Measurements from ENCODE around the gene SH3RF3. TPM values are rescaled to one million over a fixed set of nuclear protein-coding genes. Genes with fewer than 3 reads are reported as not detected.

SH3RF3 gene
- total RNA-seq, 2 experiments from 2014 or later: 0.31 to 0.36 TPM

DNA sequence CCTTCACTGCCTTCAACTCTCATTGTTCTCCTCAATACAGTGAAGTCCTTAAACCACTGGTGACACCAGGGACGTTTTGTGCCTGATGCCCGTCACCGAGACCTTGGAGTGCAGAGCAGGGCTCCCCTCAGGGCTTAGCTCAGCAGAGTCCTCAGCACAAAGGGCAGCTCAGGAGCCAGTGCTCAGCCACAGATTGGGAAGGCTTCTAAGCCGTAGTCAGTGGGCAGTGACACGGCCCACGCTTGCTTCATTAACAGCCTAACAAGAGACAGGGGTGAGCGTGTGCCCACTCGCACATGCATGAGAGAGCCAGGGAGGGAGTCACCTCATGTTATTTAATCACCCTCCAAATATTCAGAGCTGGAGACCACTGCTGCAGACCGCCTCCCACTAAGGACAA, 137.5 kb downstream of the SH3RF3 start:
- H3K27me3 Mint-ChIP-seq: no peaks in the 10 kb centered on the region
- H3K9me3 Mint-ChIP-seq: no peaks in the 10 kb centered on the region
- no peaks in the 10 kb centered on the region for H3K36me3 Mint-ChIP-seq
- no peak for ATAC-seq (ENCODE audit: low read depth)
- H3K27ac Mint-ChIP-seq: no peak overlapping the region
- POLR2A ChIA-PET: no interaction called here
- no peak for DNase-seq
- H3K4me3 Mint-ChIP-seq: no peak overlapping the region
- no peaks in the 10 kb centered on the region for H3K4me1 Mint-ChIP-seq

DNA sequence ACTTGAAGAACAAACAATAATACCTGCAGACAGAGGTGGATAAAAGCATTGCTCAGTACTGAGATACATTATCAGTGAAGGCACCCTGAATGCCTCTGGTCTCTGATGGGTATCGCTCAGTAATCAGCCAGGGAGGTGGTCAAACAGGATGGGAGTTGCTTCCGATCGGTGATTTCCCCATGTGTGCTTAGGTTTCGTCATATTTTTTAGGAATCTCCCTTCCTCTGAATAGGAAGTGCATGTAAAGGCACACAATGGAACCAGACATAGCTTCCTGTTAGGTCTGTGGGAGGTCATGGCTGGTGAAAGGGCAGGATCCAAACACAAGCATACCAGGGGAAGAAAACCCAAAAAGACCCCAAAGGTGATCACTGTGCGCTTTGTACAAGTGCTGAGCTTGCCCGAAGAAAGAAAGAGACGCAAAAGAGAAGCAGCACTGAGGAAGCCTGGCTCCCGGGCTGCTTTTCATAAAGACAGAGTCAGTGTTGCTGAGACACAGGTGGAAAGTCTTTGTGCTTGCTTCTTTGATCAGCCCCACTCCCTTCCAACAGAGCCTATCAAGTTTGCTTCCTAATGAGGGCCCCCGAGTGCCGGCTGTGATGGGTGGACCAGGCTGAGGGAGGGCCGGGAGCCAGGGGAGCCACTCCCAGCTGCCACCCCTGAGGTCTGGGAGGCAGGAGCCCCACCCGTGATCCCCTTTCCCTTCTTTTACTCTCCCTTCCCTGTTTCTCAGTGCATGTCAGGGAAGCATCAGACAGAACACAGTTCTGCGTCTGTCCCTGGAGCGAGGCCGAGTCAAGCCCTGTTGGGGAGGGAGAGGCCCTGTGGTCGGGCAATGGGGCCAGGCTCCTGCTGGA, 138.2 kb downstream of the SH3RF3 start:
- no peak overlapping the region for H3K4me3 Mint-ChIP-seq
- POLR2A ChIA-PET: no interaction called here

DNA sequence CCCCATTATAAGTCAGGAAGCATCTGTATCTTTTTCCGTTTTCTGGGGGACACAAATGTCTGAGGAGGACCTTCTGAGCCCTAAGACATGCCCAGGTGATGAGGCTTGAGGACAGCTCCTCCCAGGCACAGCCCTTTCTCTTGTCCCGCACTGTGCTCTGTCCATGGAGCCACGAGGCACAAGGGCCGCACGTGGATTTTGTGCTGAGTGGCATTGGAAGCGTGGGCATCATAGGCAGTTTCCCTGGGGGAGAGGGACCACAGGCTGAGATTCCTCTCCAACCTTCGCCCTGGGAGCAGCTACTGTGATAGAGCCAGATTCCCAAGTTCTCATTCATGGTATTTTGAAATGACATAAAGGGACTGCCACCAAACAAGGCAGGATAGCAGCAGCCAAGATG, 139.9 kb downstream of the SH3RF3 start:
- no peak for DNase-seq
- Mint-ChIP-seq H3K27me3 (no peaks in the 10 kb centered on the region), H3K4me1 (no peaks in the 10 kb centered on the region), H3K9me3 (no peaks in the 10 kb centered on the region), H3K27ac (no peak overlapping the region), H3K36me3 (no peaks in the 10 kb centered on the region), H3K4me3 (no peak overlapping the region)
- ATAC-seq (ENCODE audit: low read depth): no peak
- POLR2A ChIA-PET: no interaction called here

More for the DNA sequence above, 138.2 kb downstream of the SH3RF3 start:
- ATAC-seq (ENCODE audit: low read depth) (no peak), DNase-seq (no peak)
- Mint-ChIP-seq H3K27ac (no peak overlapping the region), H3K27me3 (no peaks in the 10 kb centered on the region), H3K36me3 (no peaks in the 10 kb centered on the region), H3K9me3 (no peaks in the 10 kb centered on the region), H3K4me1 (no peaks in the 10 kb centered on the region)

DNA sequence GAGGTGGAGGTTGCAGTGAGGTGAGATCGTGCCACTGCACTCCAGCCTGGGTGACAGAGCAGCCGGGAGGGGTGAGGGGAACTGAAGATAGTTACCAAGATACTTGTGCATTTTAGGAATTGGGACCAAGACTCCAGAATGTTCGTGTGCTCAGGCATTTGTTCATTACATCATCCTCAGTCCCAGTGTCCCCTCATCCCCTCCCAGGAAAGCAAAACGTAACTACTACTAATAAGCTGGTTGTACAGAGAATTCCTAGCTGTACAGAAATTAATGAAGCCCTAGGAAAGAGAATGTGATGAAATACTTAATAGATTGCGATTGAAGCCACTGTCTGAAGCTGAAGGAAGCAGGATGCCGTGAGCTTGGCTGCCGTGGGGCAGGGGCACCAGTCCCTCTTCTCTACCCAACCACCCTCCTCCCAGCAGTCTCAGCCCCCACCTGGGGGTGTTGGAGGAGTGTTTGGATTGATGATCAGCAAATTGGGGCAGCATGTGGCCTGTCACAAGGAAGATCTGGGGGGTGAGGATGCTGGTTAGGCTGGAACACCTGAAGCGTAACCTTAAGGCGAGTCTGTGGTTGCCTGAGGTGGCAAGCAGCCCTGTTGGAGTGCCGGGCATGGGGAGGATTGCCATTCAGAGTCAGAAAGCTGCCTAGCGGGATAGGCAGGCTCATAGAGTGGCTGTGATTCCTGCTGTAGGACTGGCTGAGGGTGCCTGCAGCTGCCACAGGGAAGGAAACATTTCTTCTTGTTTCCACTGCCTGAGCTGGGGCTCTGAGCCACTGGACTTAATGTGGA, 140.9 kb downstream of the SH3RF3 start:
- no peaks in the 10 kb centered on the region for H3K36me3 Mint-ChIP-seq
- ATAC-seq (ENCODE audit: low read depth) (no peak), DNase-seq (no peak)
- no peaks in the 10 kb centered on the region for H3K27me3 Mint-ChIP-seq
- no peaks in the 10 kb centered on the region for H3K9me3 Mint-ChIP-seq
- no peak overlapping the region for H3K4me3 Mint-ChIP-seq
- POLR2A ChIA-PET: no interaction called here
- peaks cover 2% of the 10 kb centered on the region for H3K4me1 Mint-ChIP-seq
- no peak overlapping the region for H3K27ac Mint-ChIP-seq

DNA sequence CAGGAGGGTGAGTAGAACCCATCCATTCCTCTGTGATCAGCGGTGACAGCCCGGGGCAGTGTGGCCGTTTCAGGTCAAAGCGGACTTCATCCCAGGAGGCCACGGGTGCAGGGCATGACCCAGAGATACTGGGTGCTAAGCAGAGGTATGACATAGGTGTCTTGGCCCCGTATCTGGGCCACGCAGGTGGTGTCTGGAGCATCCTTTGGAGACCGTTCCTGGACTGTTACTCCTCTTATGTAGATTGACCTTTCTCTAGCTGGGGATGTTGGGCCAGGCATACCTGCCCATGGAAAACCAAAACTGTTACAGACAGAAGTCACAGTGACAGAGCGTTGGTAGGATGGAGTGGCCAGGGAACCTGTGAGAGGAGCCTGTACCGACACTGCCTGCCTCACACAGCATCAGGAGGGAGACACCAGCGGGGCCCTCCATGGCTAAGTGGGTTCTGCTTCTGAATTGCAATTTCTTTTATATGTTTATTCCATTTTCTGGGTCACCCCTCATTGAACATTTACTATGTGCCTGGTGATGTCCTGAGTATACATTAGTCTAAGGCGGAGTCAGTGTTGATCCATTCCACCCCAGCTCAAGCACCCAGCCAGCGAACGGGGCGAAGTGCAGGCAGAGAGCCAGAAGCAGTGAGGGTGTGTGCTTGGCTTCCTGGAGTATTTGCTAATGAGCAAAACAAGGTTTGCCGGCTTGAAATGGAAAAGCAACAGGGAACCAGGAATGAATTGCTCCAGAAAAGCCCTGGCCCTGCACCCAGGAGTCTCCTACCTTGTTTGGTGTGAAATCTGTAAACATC, 141.7 kb downstream of the SH3RF3 start:
- Mint-ChIP-seq H3K36me3 (no peaks in the 10 kb centered on the region), H3K9me3 (no peaks in the 10 kb centered on the region), H3K4me3 (no peak overlapping the region), H3K4me1 (peaks cover 2% of the 10 kb centered on the region), H3K27ac (no peak overlapping the region), H3K27me3 (peaks cover 1% of the 10 kb centered on the region)
- DNase-seq (no peak), ATAC-seq (ENCODE audit: low read depth) (no peak)
- POLR2A ChIA-PET: no interaction called here

DNA sequence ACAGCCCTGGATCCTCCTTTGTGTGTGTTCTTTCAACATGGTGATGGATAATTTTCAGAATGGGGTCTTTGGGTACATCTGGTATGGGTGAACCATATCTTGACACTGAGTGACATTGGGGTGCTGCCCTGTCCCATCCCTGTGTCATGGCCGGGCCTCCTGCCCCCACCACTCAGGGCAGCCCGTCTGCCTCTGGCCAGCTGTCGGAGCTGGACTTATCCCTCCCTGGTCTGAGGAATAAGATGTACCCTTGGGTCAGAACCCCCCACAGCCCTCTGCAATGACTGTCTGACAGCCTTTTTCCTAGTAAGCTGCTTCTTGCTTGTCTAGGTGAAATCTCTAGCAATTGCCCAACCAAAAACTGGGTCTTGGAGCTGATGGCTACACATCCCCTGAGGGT, 142.9 kb downstream of the SH3RF3 start:
- DNase-seq: no peak

DNA sequence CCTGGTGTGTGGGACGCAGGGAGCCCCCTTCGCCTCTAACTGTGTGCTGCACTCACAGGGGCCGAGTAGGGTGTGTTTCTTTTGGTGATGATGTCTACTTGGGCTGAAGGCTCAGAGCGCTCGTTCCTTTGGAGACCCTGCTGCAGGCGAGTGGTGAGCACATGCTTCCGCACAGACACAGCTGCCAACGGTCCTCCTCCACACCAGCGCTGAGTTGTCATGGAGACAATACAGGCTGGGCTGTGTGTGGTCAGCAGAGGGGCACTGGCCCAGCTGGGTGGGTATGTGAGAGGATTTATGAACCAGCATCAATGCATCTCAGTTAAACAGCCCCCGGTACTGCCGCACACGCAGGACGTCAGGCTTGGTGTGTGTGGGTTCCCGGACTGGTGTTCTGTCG, 143.5 kb downstream of the SH3RF3 start:
- Mint-ChIP-seq H3K4me3 (no peak overlapping the region), H3K36me3 (no peaks in the 10 kb centered on the region), H3K27ac (no peak overlapping the region), H3K4me1 (peaks cover 2% of the 10 kb centered on the region), H3K9me3 (no peaks in the 10 kb centered on the region), H3K27me3 (peaks cover 2% of the 10 kb centered on the region)
- no peak for ATAC-seq (ENCODE audit: low read depth)
- POLR2A ChIA-PET: no interaction called here
- no peak for DNase-seq

More for the DNA sequence above, 142.9 kb downstream of the SH3RF3 start:
- ATAC-seq (ENCODE audit: low read depth): no peak
- Mint-ChIP-seq H3K4me1 (peaks cover 2% of the 10 kb centered on the region), H3K27ac (no peak overlapping the region), H3K9me3 (no peaks in the 10 kb centered on the region), H3K36me3 (no peaks in the 10 kb centered on the region), H3K27me3 (peaks cover 2% of the 10 kb centered on the region), H3K4me3 (no peak overlapping the region)
- POLR2A ChIA-PET: no interaction called here

DNA sequence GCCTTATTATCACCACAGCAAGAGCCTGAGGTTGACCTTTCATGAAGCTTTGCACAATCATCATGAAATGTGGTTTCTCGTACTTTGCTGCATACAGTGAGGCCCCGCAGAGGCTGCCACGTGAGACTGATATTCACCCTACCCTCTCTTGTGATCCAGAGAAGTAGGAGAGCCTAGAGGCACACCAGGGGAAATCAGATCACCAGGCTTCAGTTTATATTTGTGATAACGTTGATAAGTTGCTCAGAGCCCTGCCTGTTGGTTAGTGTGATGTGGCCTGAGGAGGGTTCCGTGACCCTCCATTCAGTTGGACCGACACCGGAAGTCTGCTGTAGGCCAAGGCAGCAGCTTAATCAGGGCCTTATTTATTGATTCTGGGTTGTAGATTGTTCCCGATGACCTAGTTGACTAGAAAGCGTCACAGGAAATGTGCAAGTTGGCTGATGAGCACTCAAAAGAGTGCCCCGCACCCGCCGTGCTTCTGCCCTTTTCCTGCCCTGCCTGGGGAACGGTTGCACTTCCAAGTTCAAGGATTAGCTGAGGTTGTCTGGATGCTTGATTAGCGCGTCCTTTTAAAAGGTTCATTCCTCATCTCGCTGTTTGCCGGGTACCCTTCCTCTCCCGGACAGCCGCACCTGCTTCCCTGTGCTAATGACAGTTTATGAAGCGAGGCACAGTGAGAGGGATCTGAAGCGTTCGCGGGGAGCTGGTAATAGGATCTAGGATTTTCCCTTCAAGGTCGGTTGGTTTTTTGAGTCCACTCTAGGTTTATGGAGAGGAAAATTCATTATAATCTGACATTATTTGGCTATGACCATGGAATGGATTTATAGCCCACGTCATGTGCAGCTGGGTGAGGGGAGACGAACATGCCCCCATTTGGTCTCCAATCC, 146.4 kb downstream of the SH3RF3 start:
- H3K9me3 Mint-ChIP-seq: no peaks in the 10 kb centered on the region
- no peak overlapping the region for H3K4me3 Mint-ChIP-seq
- H3K4me1 Mint-ChIP-seq: peaks cover 2% of the 10 kb centered on the region
- no peaks in the 10 kb centered on the region for H3K36me3 Mint-ChIP-seq
- peak overlapping the region; percentile 51 for H3K27ac Mint-ChIP-seq
- ATAC-seq (ENCODE audit: low read depth) (no peak), DNase-seq (no peak)
- POLR2A ChIA-PET: no interaction called here
- H3K27me3 Mint-ChIP-seq: peaks cover 2% of the 10 kb centered on the region

DNA sequence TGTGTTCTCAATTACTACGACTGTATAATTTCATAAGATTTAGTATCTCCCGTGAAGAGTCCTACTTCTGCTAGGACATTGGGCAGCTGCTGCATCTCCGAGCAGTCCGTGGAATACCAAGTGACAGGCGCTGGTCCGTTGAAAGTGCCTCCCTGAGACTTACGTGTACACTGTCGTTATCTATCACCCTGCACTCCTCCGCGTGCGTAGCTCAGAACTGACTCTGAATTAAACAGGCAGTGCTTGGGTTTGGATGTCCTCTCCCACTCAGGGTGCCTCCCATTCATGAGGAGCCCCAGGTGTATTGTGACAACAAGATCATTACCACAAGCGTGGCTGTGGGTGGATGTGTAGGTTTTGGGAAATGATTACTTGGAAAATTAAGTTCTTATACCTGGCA, 148.4 kb downstream of the SH3RF3 start:
- Mint-ChIP-seq H3K4me1 (peaks cover 2% of the 10 kb centered on the region), H3K4me3 (no peak overlapping the region), H3K27ac (no peak overlapping the region), H3K36me3 (no peaks in the 10 kb centered on the region), H3K27me3 (peaks cover 2% of the 10 kb centered on the region), H3K9me3 (no peaks in the 10 kb centered on the region)
- POLR2A ChIA-PET: no interaction called here
- DNase-seq (no peak), ATAC-seq (ENCODE audit: low read depth) (no peak)

DNA sequence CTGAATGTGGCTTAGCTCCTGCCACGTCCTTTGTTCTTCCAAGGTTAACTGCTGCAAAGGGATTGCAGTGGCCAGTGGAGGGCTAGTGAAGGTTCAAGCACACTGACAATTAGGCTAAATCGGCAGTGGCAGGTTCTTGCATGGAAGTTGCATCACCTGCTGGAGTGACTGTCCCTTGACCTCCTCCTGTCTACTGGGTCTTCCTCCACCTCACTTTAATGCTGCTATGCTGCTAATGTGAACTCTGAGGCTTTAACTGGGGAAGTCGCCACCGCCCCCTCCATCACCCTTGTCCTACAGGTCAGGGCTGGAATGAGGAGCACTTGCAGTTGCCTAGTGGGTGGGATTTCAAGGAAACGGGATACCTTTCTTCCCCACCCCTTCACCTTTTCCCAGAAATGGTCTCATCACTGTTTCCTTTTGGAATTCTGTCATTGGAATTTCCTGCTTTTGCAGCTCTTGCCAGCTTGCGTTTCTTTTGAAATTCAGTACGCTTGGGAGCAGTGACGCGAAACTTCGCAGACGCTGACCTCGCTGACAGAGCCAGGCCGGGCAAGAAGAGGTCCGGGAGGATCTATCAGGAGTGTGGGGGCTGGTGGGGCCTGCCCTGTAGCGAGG, 150.3 kb downstream of the SH3RF3 start:
- Mint-ChIP-seq H3K27ac (no peak overlapping the region), H3K9me3 (no peaks in the 10 kb centered on the region), H3K36me3 (no peaks in the 10 kb centered on the region), H3K4me1 (peaks cover 1% of the 10 kb centered on the region), H3K4me3 (no peak overlapping the region), H3K27me3 (peaks cover 2% of the 10 kb centered on the region)
- POLR2A ChIA-PET: interaction anchor here (0.6 kb wide), 1 partner anchor 74 kb away, joined by 3 read pairs; no protein-coding TSS in a partner anchor
- ATAC-seq (ENCODE audit: low read depth) (no peak), DNase-seq (no peak)

DNA sequence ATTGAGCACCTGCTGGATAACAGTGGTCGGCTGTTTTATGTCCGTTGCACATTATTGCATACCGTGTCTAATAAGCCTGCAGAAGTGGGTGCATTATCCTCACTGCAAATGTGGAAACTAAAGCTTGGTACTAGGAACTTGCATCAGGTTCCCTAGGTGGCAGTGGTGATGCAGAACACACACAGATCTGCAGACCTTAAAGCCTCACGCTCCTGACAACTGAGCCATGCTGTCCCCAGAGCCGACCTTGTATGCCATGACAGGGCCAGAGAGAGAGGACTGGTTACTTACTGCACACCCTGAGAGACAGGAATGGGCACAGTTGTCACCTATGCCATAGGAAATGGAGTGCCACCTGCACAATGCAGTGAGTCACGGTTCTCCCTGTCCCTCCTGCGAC, 151.8 kb downstream of the SH3RF3 start:
- no peak overlapping the region for H3K4me3 Mint-ChIP-seq
- no peaks in the 10 kb centered on the region for H3K36me3 Mint-ChIP-seq

DNA sequence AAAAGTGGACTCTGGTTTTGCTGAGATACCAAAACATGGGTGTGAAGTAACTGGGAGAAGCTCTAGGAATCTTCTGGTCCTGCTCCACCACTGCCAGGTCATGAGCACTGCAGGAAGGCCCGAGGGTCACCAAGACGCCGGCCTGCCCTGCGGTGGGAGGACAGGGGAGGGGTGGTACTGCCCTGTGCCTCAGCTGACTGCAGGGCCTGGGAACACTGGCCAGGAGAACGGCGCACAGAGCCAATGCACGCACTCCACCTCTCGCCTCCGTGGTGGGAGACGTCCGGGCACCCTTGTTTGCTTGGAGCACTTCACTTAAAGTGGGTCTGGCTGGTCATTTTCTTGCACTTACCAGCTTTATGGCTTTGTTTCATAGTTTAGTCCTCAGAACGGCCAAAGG, 153.4 kb downstream of the SH3RF3 start:
- no peak overlapping the region for H3K4me3 Mint-ChIP-seq
- no peaks in the 10 kb centered on the region for H3K27me3 Mint-ChIP-seq
- DNase-seq (no peak), ATAC-seq (ENCODE audit: low read depth) (no peak)
- H3K27ac Mint-ChIP-seq: no peak overlapping the region
- no peaks in the 10 kb centered on the region for H3K9me3 Mint-ChIP-seq
- H3K4me1 Mint-ChIP-seq: no peaks in the 10 kb centered on the region
- POLR2A ChIA-PET: no interaction called here
- H3K36me3 Mint-ChIP-seq: no peaks in the 10 kb centered on the region

More for the DNA sequence above, 151.8 kb downstream of the SH3RF3 start:
- Mint-ChIP-seq H3K27me3 (no peaks in the 10 kb centered on the region), H3K27ac (no peak overlapping the region), H3K4me1 (no peaks in the 10 kb centered on the region), H3K9me3 (no peaks in the 10 kb centered on the region)
- DNase-seq: no peak
- no peak for ATAC-seq (ENCODE audit: low read depth)
- POLR2A ChIA-PET: no interaction called here
